Activated effector memory CD4-positive, alpha-beta T cell treated with Interleukin-2 at 50 U/mL for 16 hours (primary cell): ENCODE results near the gene SH3PXD2B.
"Not testable (repeated sequence)": the region's sequence is repeated elsewhere in the genome, so short reads cannot be mapped to it uniquely, and the experiment has no call there.

Source experiments
- DNase-seq: peaks from one replicate; pipeline ENCODE4 v3.0.0-alpha.2; 2020

Gene SH3PXD2B

GRCh38 chr5:172415362-172416275 is 38.7 kb downstream of the SH3PXD2B start:
- no peak for DNase-seq

GRCh38 chr5:172414531-172415361 is 39.6 kb downstream of the SH3PXD2B start:
- no peak for DNase-seq

DNA sequence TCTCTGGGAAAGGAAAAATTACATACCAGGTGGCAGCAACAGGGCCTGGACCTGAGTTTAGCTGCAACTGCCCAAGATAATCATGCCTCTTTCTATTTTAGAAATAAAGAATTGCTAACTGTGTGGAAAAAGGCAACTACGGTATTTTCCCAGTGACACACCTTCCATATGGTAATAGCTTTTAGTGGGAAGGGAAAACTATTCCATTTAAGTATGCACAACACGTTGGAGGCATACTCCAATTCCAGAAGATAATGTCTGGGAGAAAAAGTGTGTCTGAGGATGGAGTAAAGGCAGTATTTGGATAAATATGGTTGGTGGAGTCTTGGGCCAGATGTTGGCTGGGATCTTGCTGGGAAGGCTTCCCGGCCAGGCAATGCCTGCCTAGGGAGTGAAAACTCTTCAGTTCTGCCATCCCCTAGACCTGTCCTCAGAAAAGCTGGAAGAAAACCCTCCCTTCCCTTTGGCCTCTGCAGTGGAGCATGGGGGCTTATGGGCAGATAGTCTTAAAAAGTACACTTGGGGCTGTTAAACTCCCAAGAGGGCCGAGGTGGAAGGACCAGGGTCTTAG is 40.6 kb downstream of the SH3PXD2B start:
- DNase-seq, result no peak

DNA sequence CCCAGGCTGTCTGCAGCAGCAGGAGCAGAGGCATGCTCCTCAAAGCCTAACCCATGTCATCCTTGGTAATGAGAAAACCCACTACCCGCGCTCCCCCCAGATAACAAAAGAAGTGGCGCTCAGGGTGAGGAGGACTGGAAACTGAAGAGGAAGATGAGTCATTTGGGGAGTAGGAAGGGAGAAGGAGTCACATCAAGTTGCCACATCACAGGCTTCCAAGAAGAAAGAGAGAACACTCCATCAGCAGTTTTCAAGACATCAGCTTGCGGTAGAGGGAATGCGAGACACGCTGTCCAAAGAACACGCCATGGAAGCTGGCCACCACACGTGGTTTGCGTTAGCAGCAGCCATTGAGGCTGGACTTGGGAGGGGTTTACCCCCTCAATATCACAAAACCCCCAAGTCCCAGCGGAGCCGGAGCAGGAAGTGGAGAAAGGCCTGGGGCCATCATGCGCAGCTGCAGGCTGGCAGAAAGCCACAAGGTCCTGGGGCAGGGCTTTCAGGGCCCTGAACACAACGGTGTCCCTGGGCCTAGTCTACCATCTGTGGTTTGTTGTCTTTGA is 41.5 kb downstream of the SH3PXD2B start:
- no peak for DNase-seq

DNA sequence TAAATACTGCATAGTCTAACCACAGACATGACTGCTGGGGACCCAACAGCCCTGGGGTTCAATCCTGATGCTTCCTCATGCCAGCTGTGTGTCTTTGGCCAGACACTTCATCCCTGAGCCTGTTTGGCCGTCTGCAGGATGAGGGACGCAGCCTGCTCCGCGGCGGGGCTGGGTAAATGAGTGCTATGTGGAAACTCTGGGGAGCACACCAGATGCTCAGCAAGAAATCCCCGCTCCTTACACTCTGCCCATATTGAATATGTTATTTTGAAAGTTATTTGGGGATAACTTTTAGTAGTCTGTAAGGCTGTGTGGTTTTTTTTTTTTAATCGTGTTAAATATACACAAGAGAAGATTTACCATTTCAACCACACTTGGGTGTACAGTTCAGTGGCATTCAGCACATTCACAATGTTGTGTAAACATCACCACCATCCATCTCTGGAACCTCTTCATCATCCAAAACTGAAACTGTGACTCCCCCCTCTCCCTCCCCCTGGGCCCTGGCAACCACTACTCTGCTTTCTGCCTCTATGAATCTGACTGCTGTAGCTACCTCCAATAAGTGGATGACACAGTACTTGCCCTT is 42.7 kb downstream of the SH3PXD2B start:
- no peak for DNase-seq

DNA sequence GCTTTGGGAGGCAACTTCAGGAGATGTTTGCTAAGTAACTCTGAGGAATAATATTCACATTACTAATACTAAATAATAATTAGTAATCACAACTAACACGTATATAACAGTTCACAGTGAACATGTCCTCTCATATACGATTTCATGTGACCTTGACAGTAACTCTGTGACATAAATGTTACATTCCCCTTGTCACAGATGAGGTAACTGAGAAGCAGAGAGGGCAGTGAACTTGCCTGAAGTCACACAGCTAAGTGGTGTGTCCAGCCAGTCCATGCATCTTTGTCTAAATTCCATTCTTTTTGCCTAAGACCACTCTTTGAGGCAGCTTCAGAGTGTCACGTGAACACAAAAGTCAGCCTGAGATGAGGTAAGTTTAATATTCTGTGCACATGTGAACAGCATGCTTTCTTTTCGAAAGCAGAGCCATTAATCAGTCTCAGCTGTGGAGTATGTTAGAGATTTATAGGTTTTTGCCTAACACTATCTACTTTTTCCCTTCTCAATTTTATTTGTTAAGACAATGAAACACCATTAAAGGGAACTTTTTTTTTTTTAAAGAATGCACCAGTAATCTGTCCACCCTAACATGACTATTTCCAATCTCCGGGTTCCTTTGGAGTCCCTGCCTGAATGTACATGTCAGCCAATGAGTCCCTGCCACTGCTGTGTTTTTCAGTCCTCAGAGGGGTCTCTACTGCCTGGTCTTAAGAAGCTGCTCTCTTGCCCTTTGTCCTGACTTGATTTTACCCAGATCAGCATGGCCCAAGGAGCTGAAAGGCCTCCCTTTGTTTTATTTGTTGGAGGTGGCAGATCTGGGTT is 43.5 kb downstream of the SH3PXD2B start:
- DNase-seq, result no peak

GRCh38 chr5:172410160-172410559 is 44.2 kb downstream of the SH3PXD2B start:
- no peak for DNase-seq

DNA sequence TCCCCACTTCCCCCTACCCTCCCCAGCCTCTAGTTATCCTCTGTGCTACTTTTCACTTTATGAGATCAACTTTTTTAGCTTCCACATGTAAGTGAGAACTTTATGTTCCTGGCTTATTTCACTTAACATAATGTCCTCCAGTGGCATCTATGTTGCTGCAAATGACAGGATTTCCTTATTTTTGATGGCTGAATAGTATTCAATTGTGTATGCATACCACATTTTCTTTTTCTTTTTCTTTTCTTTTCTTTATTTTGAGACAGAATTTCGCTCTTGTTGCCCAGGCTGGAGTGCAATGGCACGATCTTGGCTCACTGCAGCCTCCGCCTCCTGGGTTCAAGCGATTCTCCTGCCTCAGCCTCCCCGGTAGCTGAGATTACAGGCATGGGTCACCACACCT is 44.8 kb downstream of the SH3PXD2B start:
- not testable (repeated sequence) for DNase-seq

GRCh38 chr5:172407822-172408221 is 46.5 kb downstream of the SH3PXD2B start:
- DNase-seq, result no peak

- no peak for DNase-seq
Observed at GRCh38 chr5:172407241-172407691, 47.1 kb downstream of the SH3PXD2B start.

- DNase-seq, result no peak
Observed at GRCh38 chr5:172405226-172406107, 48.9 kb downstream of the SH3PXD2B start.

DNA sequence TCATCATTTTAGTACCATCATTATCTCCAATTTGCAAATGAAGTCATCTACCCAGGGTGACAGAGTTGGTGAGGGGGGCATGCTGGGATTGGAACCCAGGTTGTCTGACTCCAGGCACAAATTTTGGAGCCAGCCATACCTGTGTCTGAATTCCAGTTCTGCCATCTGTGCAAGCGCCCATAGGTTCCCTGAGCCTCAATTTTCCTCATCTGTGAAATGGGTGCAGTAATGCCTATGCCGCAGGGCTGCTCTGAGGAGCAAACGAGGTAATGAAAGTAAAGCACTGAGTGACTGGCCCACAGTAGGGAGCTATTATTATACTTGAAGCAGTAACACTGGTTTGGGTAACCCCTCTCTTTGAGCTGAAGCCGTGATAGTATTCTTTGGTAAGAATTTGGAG is 49.6 kb downstream of the SH3PXD2B start:
- no peak for DNase-seq

DNA sequence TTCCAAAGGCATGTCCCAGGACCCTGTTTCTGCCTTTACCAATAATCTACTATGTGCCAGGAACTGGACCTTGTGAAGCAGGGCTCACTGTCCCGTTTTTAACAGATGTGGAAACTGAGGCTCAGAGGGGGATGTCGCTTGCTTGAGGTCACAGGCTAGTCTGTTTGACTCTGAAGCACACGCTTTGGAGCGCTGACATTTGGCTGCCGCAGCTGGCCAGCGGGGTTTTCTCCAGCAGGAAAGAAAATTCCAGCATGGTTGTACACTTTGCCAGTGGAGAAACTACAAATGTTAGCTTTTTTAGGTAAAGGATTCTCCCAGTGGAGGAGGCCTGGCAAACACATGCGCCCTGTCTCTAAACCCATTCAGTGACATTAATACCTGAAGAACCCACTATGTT is 50.5 kb downstream of the SH3PXD2B start:
- no peak for DNase-seq

GRCh38 chr5:172403189-172403796 is 51.0 kb downstream of the SH3PXD2B start:
- no peak for DNase-seq

DNA sequence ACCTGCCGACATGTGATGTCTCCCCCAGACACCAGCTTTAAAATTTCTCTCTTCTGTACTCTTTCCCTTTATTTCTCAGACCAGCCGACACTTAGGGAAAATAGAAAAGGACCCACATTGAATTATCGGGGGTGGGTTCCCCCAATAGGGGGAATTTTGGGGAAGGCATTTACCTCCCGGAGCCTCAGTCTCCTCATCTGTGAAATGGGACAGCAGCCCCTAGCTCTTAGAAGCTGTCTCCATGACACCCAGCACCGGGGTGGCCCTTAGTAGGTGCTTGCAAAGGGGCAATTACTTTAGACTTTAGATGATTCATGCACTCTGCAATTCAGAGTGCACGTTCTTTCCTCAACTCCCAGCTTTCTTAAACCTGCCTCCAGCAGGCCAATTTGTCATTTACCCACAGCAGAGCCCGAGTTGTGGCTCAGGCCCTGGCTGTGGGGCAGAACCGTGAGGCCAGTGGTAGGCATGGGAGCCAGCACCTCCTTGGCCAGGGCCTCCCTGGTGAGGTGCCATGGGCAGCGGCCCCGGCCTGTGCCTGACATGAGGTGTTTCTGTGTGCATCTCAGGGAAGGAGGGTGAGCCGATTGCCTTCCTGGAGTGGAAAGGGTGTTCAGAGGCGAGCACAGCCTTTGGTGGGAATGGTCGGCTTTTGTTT is 51.7 kb downstream of the SH3PXD2B start:
- no peak for DNase-seq

DNA sequence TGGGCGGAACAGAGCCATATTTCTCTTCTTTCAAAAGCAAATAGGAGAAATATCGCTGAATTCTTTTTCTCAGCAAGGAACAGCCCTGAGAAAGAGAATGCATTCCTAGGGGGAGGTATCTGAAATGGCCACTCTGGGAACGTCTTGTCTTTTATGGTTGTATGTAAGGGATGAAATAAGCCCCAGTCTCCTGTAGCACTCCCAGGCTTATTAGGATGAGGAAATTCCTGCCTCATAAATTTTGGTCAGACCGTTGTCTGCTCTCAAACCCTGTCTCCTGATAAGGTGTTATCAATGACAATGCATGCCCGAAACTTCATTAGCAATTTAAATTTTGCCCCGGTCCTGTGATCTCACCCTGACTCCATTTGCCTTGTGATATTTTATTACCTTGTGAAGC is 52.3 kb downstream of the SH3PXD2B start:
- not testable (repeated sequence) for DNase-seq

DNA sequence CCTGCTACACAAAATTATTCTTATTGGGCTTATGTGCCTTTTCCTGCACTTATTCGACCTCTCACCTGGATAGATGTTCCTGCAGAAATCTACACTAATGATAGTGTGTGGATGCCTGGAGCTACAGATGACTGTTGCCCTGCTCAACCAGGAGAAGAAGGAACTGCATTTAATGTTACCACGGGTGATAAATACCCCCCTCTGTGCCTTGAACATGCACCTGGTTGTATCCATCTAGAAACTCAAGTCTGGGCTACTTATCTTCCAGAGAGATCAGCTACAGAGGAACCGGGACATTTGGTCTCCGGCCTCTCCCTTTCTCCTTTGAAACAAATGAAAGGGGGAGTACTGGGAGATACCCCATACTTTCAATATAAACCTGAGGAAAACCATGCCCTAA is 54.5 kb downstream of the SH3PXD2B start:
- no peak for DNase-seq

- no peak for DNase-seq
Observed at GRCh38 chr5:172399336-172399735, 55.0 kb downstream of the SH3PXD2B start.

DNA sequence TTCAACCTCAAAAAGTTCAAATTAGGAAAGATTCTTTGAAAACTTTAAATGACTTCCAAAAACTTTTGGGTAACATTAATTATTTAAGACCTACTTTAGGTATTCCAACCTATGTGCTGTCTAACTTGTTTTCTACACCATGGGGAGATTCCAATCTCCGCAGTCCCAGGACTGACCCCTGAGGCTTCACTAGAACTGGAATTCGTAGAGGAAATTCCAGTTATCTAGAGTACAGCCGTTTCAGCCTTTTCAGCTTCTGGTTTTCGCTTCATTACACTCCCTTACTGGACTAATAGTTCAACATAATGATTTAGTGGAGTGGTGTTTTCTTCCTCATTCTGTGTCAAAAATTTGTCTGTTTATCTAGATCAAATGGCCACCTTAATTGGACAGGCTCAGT is 55.7 kb downstream of the SH3PXD2B start:
- not testable (repeated sequence) for DNase-seq

GRCh38 chr5:172396994-172397393 is 57.3 kb downstream of the SH3PXD2B start:
- DNase-seq, result not testable (repeated sequence)
